DND-41 (cell line): Measurements from ENCODE around the gene ZCCHC14.
"Not testable (repeated sequence)": the region's sequence is repeated elsewhere in the genome, so short reads cannot be mapped to it uniquely, and the experiment has no call there.

Experiments
- ATAC-seq: fragments of 200-7000 bp; cut with Tn5 transposase; 3 replicates; pipeline ENCODE4 v1.9.1; 2021; ENCODE audit warnings: low read depth; ENCODE audit not compliant: insufficient read depth
- DNase-seq: peaks from one replicate; pipeline ENCODE4 v3.0.0-alpha.2; 2020
- H2AFZ ChIP-seq: 2 replicates; pipeline ENCODE4 v1.6.0; 2012; ENCODE audit warnings: low read depth, low read length
- H3K27ac ChIP-seq: 2 replicates; pipeline ENCODE4 v1.5.1; 2012; ENCODE audit warnings: low read length, inconsistent platforms
- H3K27me3 ChIP-seq: fragments of 200-600 bp; sonication (generic); 2 replicates; pipeline ENCODE4 v1.6.0; 2012; ENCODE audit warnings: low read length, mild to moderate bottlenecking, inconsistent platforms; ENCODE audit not compliant: insufficient read depth, poor library complexity
- H3K36me3 ChIP-seq: 2 replicates; pipeline ENCODE4 v1.5.1; 2012; ENCODE audit warnings: low read length, inconsistent platforms; ENCODE audit not compliant: insufficient read depth
- H3K4me1 ChIP-seq: 2 replicates; pipeline ENCODE4 v1.5.1; 2012; ENCODE audit warnings: mild to moderate bottlenecking, low read length; ENCODE audit not compliant: insufficient read depth
- H3K4me2 ChIP-seq: 2 replicates; pipeline ENCODE4 v1.6.0; 2012; ENCODE audit warnings: mild to moderate bottlenecking, moderate library complexity, low read length, inconsistent platforms; ENCODE audit not compliant: insufficient read depth
- H3K4me3 ChIP-seq, 2 experiments: fragments of 200-600 bp in 1 of 2; shearing (Covaris generic) in 1 of 2; 2 replicates each; pipeline ENCODE4 v1.5.1; 2012 to 2016; ENCODE audit warnings: inconsistent platforms in 2 of 2, low read length in 2 of 2, mild to moderate bottlenecking in 2 of 2, low read depth in 1 of 2, moderate library complexity in 1 of 2
- H3K79me2 ChIP-seq: 2 replicates; pipeline ENCODE4 v1.6.0; 2012; ENCODE audit warnings: low read length, inconsistent platforms; ENCODE audit not compliant: insufficient read depth
- H3K9ac ChIP-seq: 2 replicates; pipeline ENCODE4 v1.6.0; 2012; ENCODE audit warnings: low read depth, mild to moderate bottlenecking, inconsistent platforms, low read length, moderate library complexity
- H3K9me3 ChIP-seq: 2 replicates; pipeline ENCODE4 v1.5.1; 2012; ENCODE audit warnings: low read length, moderate library complexity, mild to moderate bottlenecking, inconsistent platforms; ENCODE audit not compliant: insufficient read depth, severe bottlenecking
- H4K20me1 ChIP-seq: 2 replicates; pipeline ENCODE4 v1.6.0; 2012; ENCODE audit warnings: low read length; ENCODE audit not compliant: insufficient read depth
- EZH2 ChIP-seq: IDR thresholded peaks from 3 replicates; pipeline ENCODE4 v1.6.1; 2012; ENCODE audit warnings: borderline replicate concordance, low read depth, mild to moderate bottlenecking, moderate library complexity, low read length, inconsistent platforms; ENCODE audit not compliant: severe bottlenecking
- TF ChIP-seq, protein P1 (sequence below): IDR thresholded peaks from 2 replicates; pipeline ENCODE4 v1.5.1; 2012; ENCODE audit warnings: borderline replicate concordance, low read length, moderate library complexity, mild to moderate bottlenecking; ENCODE audit not compliant: poor library complexity, severe bottlenecking; ENCODE audit errors: extremely low read depth

ZCCHC14 gene

DNA sequence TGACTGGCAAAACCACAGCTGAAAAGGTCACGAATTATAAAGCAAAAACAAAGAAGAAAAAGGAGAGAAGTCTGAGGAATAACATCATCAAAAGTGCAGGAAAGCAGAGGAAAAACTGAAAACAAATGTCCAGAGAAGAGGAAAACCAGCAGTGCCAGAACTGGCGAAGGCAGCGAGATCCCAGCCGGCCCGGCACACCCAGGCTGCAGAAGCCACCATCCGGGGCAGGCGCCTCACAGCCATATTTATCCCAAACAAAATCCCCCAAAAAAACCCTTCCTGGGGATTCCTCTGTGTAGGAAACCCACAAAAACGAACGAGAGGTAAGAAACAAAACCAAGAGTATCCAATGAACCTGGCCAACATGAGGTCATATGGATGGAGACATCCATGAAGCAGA lies 10.6 kb downstream of the ZCCHC14 start:
- no peak overlapping the region for H2AFZ ChIP-seq
- H3K9ac ChIP-seq = no peak overlapping the region
- TF ChIP-seq, protein P1, sequence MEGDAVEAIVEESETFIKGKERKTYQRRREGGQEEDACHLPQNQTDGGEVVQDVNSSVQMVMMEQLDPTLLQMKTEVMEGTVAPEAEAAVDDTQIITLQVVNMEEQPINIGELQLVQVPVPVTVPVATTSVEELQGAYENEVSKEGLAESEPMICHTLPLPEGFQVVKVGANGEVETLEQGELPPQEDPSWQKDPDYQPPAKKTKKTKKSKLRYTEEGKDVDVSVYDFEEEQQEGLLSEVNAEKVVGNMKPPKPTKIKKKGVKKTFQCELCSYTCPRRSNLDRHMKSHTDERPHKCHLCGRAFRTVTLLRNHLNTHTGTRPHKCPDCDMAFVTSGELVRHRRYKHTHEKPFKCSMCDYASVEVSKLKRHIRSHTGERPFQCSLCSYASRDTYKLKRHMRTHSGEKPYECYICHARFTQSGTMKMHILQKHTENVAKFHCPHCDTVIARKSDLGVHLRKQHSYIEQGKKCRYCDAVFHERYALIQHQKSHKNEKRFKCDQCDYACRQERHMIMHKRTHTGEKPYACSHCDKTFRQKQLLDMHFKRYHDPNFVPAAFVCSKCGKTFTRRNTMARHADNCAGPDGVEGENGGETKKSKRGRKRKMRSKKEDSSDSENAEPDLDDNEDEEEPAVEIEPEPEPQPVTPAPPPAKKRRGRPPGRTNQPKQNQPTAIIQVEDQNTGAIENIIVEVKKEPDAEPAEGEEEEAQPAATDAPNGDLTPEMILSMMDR = no peak
- TF ChIP-seq EZH2 = no peak
- H3K79me2 ChIP-seq = no peaks in the 10 kb centered on the region
- DNase-seq (no peak), ATAC-seq (no peak)
- no peak overlapping the region for H3K27ac ChIP-seq
- H3K36me3 ChIP-seq = no peaks in the 10 kb centered on the region
- H3K27me3 ChIP-seq = no peaks in the 10 kb centered on the region
- H3K4me3 ChIP-seq = no peak overlapping the region
- no peak overlapping the region for H3K4me2 ChIP-seq
- no peaks in the 10 kb centered on the region for H3K9me3 ChIP-seq
- H3K4me1 ChIP-seq = no peaks in the 10 kb centered on the region
- no peaks in the 10 kb centered on the region for H4K20me1 ChIP-seq

DNA sequence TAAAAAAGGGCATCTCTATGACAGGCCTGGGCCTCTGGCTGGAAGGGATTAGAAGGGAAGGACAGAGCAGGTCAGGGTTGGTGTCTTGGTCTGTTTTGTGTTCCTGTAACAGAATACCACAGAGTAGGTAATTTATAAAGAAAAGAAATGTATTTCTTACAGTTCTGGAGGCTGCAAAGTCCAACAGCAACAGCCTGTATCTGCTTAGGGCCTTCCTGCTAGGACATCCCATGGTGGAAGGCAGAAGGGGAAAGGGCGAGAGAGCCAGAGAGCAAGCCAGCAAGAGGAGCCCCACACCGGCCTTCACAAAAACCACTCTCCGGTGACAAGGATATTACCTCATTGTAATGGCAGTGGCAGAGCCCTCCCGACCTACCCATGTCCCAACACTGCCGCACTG lies 11.1 kb downstream of the ZCCHC14 start:
- not testable (repeated sequence) for ATAC-seq, H3K36me3 ChIP-seq, H3K4me1 ChIP-seq, H3K27me3 ChIP-seq, H3K79me2 ChIP-seq, H3K4me2 ChIP-seq, H3K27ac ChIP-seq, DNase-seq, H3K9me3 ChIP-seq, H3K4me3 ChIP-seq, H4K20me1 ChIP-seq, H2AFZ ChIP-seq, H3K9ac ChIP-seq

DNA sequence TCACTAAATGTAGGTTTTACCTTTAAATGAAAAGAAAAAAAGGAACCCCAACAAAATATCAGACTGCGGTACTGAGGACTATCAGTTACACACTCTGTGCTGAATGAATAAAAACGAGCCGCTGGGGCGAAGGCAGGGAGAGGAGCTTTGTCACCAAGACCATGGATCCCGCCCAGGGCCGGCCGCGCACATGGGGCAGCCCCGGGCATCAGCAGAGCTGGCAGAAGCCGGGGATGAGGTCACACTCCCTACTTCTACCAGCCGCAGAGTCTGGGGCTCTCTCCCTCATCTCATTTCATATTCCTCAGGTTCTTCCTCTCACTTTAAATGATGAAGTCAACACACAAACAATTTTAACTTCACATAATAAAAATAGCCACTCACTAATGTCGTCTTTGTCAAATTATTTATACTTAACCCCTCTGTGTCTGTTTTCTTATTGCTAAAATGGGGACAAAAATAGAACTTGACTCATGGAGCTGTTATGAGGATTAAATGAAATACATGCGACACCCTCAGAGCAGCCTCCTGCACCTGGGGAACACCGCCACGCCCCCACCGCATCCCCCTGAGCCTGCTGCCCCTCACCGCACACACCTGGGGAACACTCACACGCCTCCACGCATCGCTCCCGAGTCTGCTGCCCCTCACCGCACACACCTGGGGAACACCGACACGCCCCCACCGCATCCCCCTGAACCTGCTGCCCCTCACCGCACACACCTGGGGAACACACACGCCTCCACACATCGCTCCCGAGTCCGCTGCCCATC lies 15.4 kb downstream of the ZCCHC14 start:
- not testable (repeated sequence) for H3K9ac ChIP-seq, H2AFZ ChIP-seq, H3K27me3 ChIP-seq, ATAC-seq, H3K4me2 ChIP-seq, DNase-seq, H3K79me2 ChIP-seq, H3K4me1 ChIP-seq, H3K27ac ChIP-seq, H3K36me3 ChIP-seq, H4K20me1 ChIP-seq, H3K9me3 ChIP-seq, H3K4me3 ChIP-seq

DNA sequence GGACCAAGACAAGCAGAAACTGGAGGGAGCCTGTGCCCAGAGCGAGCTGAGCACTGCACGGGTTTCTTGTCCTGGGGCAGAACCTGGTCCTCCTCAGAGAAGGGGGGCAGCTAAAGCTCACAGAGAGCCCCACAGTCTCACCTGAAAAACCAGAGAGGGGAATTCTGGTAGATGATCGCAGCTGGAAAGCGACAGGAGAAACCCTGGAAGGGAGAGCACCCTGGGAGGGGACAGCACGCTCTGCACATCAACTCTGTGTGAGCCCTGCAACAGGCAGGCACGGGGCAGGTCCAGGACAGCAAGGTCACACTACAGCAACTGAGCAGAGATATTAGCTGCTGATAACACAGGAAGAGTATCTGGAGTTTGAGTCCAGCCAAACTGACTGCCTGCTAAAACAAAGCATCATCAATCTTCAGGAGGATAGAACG lies 18.2 kb downstream of the ZCCHC14 start:
- H3K36me3 ChIP-seq = no peaks in the 10 kb centered on the region
- peaks cover 5% of the 10 kb centered on the region for H3K27me3 ChIP-seq
- DNase-seq = no peak
- no peak overlapping the region for H3K27ac ChIP-seq
- TF ChIP-seq, protein P1 = no peak
- TF ChIP-seq EZH2 = no peak
- no peak overlapping the region for H3K4me2 ChIP-seq
- H3K79me2 ChIP-seq = no peaks in the 10 kb centered on the region
- no peaks in the 10 kb centered on the region for H3K4me1 ChIP-seq
- H2AFZ ChIP-seq = no peak overlapping the region
- no peak for ATAC-seq
- no peak overlapping the region for H3K4me3 ChIP-seq
- H3K9ac ChIP-seq = no peak overlapping the region
- H3K9me3 ChIP-seq = no peaks in the 10 kb centered on the region
- H4K20me1 ChIP-seq = no peaks in the 10 kb centered on the region
